ENCODE measurements around the gene DUSP10.

- TF ChIP-seq CTCF (conservative IDR thresholded peaks at IDR 0.05 in 1 of 2, IDR thresholded peaks at IDR 0.05 in 1 of 2; ENCODE audit: low read depth in 1 of 2, low read length in 2 of 2) (no peak), EZH2 (IDR thresholded peaks at IDR 0.05; ENCODE audit: low read length, missing control alignments) (no peak)
Measured at GRCh38 chr1:221664253-221664652, 77.6 kb downstream of the DUSP10 start.
